NCI-H345 treated with DMSO at 0.1 percent for 48 hours (cell line): ENCODE results near the gene CD164L2.

ENCODE experiments used
- DNase-seq: peaks from one replicate; lab custom pipeline; 2025; ENCODE audit not compliant: unreplicated experiment; lab: John Stamatoyannopoulos, UW

Gene CD164L2

DNA sequence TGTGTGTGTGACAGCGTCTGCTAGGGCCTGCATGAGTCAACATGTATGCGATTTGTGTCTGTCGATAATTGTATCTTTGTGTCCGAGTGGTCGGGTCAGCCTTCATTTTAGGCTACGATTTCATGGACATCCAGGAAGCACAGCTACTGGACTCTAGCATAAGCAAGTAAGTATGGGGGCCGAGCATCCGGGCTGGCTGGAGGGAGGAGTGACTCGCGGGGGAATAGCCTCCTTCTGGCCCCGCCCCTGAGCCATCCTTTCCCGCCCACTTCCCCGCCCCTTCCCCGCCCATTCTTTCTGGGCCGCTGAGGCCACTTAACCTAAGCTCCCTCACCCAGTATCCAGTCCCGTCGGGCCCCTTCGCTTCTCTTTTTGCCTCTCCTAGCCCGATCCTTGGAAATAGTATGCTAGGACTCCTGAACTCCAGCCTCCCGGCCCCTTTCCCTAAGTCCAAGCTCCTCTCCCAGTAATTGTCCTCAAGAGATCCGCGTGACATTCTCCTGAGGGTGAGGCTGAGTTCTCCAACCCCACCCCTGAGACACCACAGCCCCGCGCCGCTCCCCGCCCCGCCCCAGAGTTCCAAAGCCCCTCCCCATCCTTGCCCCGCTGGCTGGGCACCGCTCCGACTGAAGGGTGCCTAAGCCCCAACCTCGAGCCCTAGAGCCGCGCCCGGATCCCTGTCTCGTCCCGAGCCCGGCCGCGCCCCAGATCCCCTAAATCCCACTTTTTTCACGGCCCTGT is 17.6 kb downstream of the CD164L2 start:
- DNase-seq = peak; percentile 89

DNA sequence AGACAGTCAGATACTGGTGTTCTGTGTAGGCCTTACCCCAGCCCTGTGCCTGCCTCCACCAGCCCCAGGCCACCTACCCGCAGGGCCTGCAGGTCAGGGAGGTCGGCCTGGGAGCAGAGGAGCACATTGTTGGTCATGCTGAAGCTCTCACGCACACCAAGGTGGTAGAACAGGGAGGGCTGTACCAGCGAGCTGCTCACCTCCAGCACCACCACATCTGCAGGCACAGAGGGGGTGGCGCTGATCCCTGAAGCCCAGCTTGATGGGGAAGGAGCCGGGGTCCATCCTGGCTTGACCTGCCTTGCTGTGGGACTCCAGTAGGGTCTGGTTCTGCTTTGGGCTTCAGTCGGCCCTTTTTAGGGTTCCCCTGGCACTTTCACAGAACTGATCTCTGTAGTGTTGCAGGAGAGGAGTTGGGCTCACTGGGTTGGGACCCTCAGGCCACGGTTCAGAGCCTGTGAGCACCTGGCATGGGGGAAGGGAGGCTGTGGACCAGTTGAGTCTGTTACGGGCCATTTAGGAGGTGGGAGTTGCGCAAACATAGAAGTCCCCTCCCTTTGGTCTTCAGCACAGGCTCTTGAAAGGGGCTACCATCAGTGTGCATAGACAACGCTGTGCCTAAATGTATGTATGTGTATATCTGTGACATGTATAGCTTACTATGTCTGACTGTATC is 18.3 kb downstream of the CD164L2 start:
- DNase-seq = no peak

DNA sequence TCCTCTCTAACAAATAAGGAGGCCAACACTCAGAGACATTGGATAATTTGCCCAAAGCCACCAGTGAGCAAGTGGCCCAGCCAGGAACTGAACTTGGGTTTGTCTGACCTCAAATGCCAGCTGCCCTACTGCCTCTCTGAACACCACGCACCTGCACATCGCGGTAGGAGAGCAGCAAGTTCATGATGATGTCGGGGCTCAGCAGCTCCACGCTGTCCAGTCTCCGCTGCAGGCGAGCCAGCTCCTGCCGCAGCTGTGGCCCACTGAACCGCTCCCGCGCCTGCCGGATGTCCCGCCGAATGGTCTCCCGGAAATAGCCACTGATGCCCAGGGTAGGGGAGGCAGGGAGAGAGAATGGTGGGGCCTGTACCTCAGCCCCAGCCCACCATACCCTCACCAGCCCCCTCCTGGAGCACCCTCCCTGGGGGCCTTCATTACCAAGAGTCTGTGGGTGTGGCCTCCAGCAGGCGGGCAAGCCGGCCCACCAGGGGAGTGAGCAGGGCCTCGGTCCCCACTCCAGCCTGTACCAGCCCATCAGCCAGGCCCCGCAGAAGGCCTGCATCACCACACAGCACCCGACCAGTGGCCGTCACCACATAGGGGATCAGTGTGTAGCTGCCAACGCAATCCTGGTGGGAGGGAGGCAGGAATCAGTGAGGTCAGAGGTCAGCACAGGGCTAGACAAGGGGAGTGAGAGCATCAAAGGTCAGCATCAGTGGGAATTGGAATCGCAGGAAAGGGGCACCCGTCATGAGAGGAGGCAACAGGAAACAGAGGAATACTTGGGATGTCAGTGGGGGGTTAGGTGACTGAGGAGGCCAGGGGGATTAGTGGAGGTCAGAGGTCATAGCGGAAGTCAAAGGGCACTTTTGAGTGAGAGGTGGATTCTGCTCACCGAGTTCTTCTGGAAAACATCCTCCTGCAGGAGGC is 19.1 kb downstream of the CD164L2 start:
- DNase-seq = no peak

DNA sequence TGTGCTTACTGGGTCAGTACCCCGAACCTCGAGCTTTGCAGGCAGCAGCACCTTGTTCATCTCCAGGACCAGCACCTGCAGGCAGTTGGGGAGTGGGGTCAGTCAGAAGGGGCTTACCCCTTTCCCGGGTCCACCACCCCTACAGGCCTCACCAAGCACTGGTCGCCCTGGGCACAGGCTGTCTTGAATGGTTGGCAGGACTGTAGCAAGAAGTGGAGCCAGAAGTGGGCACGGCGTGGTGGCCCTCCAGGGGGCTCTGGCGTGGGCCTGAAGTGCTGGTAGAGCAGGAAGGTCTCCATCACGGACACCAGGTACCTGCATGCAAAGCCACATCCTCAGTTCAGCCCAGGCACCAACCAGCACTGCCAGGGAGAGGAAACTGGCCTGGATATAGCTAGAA is 21.6 kb downstream of the CD164L2 start:
- DNase-seq = no peak

DNA sequence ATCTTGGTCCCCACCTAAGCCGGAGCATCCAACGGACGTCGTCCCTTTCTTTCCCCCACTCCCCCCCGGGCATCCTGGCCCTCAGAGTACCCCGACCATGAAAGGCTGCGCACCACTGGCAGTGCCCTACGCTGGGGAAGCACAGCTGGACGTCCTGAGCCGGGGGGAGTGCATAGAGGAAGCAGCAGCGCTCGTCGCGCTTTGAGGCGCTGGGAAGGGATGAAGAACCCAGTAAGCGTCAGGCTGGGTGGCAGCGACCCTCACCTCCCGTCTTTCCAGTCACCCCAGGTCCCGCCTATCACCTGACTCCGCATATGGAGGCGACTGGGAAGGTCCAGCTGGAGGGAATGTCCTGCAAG is 22.1 kb downstream of the CD164L2 start:
- no peak for DNase-seq

DNA sequence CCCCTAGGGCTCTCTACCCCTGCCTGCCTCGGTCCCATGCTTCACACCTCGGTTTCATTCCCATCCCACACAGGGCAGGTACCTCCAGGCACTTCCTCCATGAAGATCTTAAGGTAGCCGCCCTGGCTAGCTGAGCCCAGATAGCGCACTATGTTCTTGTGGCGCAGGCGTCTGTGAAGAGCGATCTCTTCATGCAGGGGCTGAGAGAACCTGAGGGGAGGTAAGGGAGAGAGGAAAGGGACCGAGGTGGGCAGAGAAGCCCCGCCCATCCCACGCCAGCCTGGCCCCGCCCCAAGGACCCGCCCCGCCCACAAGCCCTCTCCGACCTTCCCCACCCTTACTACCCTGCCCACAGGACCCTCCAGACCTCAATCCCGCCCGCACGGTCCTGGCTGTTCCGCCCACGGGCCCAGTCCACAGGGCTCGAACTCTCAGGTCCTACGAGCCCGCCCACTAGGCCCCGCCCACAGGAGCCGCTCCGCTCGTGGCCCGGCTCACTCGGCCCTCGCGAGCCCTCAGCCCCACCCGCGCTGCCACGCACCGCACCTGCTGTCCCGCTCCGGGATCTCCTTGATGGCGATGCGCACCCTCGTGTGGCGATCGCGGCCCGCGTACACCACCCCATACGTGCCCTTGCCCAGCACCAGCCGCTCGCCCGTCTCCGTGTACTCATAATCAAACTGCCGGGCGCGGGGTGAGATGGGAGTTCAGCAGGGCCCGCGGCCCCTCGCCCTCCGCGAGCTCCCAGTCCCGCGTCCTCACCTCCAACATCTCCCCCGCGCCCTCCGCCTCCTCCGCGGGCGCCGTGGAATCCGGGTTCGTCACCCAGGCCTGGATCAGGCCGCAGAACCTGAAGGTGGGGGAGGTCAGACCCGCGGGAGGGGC is 22.7 kb downstream of the CD164L2 start:
- DNase-seq = no peak

DNA sequence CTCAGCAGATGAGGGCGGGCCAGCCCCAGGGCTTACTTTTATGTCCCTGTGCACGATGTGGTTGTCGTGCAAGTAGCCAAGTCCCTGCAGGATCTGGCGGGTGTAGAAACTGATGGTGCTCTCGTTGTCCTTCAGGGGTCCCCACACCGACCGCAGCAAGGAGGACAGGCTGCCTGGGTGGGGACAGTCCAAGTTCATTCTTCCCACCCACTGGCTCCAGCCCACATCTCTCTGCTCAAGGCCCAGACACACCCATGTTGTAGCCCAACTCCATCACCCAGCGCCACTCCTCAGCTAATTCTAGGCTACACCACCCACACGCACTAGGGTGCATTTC is 23.3 kb downstream of the CD164L2 start:
- no peak for DNase-seq

DNA sequence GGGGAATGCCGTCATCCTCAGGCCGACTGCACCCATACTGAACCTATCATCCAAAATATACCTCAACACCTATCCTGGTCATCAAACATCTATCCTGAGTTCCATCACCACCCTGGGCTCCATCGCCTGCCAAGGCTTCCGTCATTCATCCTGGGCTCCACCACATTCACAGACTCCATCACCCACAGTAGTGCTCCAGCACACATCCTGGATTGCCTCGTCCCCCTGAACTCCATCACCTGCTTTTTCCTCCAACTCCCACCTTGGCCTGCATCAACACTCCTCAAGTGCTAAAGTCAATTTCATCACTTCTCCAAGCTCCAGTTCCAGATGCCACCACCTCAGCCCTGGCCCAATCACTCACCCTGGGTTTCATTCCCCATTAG is 24.2 kb downstream of the CD164L2 start:
- DNase-seq = no peak

DNA sequence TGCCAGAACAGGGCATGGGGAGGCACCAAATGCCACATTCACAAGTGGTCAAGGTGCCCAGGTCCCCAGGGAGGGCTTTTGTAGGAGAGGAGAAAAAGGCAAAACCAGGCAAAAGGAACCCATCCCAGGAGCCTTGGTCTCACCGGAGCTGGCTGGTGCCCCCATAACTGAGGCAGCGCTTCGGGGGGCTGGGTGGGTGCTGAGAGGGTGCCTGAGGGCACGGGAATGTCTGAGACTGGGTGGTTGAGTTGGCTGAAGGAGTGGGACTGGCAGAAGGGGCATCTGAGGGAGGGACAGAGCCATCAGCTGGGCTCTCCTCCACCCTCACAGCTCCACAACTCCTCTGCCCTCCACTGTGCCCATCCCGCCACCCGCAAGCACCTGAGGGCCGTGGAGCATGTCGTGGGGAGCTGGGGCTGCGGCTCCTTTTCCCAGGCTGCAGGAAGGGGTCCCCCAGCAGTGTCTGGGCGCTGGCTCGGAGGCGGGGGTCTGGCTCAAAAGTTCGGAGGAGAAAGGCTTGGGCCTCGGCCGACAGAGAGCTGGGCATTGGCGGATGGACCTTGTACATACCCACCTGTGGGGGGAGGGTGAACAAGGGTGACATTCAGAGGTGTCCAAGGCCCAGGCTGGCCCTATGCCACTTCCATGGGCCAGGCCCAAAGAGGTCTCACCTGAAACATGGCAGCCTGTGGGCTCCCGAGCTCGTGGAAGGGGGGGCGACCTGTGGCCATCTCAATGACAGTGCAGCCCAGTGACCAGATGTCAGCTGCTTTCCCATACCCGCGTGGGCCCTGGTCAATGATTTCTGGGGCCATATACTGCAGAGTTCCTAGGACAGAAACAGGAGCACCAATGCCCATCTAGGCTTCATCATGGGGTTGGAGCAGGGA is 24.9 kb downstream of the CD164L2 start:
- DNase-seq = no peak

DNA sequence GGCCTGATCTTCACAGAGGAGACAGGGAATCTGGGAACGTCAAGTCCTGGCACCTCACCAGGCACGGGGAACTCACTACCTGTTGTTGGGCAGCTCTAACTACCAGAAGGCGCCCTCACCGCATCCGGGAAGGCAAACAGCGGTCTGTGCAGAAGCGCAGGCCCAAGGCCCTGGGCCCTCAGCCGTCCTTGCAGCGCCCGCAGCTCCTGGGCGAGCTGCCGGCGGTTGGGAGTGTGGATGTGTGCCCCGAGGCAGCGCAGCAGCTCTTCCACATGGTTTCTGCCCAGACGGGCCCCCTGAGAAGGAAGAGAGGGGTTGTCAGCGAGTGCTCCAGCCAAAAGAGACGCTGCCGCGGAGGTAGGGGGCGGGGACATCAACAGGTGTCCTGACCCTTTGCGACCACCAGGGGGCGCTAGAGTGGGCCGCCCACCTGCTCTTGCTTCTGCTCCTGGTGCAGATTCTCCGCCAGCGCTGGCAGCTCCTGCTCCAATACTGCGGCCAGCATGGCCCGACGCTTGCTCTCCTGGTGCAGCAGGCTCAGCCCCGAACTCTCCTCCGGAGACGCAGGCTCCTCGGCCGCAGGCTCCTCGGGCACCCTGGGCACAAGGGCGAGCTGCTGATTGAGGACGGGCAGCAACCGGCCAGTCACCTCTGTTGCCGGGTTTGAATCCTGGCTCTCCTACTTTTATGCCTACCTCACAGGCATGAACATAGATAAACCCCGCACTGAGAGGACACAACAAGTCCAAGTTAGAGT is 25.7 kb downstream of the CD164L2 start:
- peak; percentile 37 for DNase-seq

DNA sequence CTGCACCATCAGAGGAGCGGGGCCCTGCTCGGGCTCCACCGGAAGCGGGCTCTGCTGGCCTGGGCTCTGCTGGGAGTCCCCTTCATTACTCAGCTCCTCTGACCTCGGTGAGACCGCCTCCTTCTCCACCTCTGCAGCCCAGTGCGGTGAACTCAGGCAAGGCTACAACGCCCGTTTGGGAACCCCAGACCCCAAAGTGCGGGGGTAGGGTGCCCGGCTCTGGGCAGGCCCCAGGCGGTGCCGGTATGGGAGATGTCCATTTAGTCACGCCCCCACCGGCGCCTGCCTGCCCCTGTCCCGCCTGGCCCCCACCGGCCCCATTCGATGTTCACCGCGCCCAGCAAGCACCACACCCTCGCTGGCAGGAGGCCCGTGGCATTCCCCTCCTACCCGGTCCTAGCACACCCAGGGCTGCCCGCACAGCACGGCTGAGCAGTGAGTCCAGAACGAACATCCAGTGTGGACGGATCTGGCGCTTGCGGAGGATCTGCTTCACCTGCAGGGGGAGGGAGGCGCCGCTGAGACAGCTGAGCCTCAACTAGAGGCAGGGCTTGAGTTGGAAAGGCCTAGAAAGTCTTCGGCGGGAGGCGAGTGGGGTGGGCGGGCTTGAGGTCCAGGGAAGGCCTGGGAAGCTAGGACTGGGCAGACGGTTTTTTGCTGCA is 26.4 kb downstream of the CD164L2 start:
- no peak for DNase-seq

DNA sequence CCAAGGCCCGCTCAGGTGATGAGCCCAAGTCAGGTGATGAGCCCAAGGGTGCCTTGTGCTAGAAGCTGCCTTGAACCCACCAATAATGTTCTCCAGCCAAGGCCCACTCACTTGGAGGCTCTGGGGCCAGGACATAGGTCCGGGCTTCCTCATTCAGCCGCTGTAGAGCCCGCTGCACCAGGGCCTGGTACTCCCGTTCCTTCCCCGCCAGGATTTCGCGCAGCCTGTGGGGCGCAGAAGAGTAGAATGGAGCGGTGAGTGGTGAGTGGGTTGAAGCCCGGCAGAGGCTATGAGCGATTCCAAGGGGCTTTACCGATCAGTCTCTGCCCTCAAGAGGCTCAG is 26.9 kb downstream of the CD164L2 start:
- DNase-seq = no peak

DNA sequence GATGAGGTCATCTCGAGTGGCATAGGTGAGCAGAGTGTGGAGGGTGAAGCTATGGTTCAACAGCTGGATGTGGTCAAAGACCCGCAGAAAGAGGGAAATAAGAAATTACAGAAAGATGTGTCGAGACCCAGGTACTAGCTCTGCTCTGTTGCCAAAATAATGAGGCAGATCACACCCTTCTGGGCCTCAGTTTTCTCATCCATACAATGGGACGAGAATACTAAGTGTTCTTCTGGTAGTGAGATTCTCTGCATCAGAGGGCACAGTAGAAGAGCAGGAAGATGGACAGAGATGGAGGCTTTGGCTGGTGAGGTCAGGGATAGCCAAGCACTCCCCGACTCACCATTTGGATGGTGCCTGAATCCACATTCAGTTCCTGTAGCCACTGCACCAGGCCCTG is 27.4 kb downstream of the CD164L2 start:
- DNase-seq = no peak

DNA sequence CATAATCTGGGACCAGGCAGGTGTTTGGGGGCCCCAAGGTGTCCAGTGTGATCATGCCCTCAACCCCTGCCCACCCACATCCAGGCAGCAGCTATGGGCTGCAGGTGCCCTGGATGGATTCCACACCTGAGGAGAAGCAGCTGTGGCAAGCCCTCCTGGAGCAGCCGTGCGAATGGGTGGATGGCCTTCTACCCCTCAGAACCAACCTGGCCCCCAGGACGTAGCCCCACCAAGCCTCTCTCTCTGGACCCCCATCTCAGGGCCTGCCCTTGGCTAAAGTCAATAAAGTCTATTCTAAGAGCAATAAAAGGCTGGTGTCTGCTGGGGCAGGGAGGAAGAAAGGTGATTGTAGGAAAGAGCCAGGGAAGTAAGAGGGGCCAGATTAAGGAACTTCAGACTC is 29.5 kb downstream of the CD164L2 start:
- DNase-seq = no peak

DNA sequence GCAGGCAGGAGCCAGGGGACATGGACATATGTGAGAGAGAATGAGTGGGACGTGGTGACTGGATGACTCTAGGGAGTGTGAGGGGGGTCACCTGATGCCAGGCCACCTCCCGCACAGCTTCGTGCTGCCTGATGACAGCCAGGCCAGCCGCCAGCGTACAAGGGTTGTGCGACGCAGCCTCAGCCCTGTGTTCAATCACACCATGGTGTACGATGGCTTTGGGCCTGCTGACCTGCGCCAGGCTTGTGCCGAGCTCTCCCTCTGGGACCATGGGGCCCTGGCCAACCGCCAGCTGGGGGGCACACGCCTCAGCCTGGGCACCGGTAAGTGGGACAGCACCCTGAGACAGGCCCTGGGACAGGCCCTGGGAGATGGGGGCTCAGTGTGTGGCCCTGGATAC is 30.0 kb downstream of the CD164L2 start:
- no peak for DNase-seq

DNA sequence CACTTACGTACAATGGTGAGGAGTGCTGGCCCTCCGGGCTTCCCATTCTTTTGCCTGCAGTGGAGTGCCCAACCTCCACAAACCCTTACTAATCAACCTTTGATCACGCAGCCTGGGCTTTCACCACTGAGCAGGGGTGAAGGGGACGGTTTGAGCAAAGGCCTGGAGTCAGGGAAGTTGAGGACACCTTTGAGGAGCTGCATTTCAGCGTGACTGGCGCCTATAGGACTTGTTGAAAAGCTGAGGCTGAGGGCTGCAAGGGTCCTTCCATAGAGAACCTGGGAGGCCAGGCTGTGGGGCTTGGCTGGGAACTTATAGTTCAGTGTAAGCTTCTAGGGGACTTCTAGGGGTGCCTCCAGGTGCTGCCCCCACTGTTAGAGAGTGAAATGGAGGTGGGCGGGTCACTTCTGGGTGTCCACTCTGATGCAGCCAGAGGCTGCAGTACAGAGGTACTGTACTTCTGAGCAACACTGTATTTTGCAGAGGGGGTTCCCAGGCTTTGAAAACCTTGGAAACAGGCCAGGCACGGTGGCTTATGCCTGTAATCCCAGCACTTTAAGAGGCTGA is 31.5 kb downstream of the CD164L2 start:
- DNase-seq = no peak

DNA sequence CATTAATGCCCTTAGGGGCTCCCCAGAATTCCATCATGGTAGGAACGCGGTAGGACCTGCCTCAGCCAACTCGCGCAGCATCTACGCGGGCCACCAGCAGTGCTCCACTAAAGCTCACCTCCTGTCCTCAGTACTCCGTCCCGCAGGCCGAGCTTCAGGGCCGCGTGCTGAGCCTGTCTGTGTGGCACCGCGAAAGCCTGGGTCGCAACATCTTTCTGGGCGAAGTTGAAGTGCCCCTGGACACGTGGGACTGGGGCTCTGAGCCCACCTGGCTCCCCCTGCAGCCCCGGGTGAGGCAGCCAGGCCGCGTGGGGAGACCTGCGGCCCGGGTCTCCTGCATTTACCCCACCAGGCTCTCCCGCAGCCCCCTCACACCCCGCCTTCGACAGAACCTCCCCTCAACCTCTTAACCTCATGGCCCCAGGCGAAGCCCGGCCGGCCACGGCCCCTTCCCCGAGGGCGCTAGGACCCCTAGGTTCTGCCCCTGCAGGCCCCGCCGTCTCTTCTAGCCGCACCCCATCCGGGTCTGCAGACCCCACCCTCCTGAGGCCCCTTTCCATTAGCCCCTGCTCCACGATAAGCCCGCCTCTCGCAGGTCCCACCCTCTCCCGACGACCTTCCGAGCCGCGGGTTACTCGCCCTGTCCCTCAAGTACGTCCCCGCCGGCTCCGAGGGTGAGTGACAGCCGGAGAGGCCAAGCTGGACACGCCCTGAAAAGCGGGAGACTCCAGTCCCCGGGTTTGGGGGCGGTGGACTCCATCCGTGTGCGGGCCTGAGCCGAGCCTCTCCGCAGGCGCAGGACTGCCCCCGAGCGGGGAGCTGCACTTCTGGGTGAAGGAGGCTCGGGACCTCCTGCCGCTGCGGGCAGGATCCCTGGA is 32.2 kb downstream of the CD164L2 start:
- no peak for DNase-seq
